Stimulated activated CD4-positive, alpha-beta T cell treated with anti-CD3 and anti-CD28 coated beads, Interleukin-12 subunit alpha, Interleukin-12 subunit beta, amount 100 ng/mL, for 4 hours (primary cell): ENCODE results near the gene MPV17L2.
A peak's percentile ranks its signal among the peaks of the same experiment; 100 is the strongest.

Source experiments
- DNase-seq: peaks from one replicate; pipeline ENCODE4 v3.0.0-alpha.2; 2020

MPV17L2 gene

DNA sequence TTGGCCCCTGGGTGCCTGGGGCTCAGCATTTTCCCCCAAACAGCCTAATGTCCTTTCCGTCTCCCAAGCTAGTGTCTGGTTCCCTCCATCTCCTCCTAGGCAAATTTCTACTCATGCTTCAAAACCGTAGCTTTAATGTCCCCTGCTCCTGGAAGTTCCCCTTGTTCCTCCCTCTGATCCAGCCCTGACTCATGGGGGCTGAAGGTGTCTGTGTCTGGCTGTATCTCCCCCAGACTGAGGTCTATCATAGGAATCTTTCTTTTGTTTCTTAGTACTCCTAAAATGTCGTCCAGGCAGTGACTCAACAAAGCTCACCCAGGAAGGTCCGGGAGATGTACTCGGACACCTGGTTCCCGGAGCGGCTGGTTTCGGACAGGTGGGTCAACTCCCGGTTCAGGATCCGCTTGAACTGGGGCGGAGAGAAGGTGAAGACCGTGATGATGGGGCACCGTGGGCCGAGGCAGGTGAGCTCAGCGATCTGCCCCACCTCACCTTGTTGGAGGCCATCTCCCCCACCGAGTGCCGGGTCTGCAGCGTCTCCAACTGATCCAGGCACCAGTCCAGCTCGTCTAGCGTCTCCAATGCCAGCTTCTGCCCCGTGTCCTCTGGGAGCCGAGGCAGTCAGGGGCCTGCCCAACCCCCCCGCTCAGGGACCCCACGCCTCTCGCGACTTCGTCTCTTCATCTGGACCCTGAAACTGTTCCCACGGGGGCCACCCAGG lies 27.1 kb downstream of the MPV17L2 start:
- no peak for DNase-seq

DNA sequence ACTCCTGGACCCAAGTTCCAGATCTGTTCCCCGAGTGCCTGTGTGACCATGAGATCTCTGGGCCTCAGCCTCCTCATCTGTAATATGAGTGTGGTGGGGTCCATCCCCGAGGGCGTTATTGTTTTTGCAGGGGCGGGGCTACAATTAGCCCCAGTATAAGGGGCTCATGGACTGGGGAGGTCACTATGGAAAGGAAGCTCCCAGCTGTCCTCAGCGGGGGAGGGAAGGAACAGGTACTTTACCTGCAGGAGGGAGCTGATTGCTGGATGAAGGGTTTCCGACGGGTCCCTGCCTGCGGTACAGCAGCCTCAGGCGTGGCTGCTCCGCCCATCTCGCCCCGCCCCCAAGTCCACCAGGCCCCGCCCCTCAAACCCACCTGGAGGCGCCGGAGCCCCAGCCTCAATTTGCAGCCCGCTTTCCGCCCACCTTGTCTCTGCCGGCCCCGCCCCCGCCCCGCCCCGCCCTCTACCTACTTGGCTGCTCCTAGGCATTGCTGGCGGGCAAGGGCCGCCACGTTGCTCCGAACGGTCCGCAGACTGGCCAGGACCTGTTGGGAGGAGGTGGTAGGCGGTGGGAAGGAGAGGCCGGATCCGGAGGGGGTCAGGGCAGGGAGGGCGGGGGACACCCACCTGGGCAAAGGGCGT lies 27.7 kb downstream of the MPV17L2 start:
- DNase-seq, result no peak

GRCh38 chr19:18221815-18222725 lies 29.1 kb downstream of the MPV17L2 start:
- DNase-seq, result no peak

GRCh38 chr19:18223860-18224524 lies 31.0 kb downstream of the MPV17L2 start:
- no peak for DNase-seq

- peak; percentile 87 for DNase-seq
Observed at GRCh38 chr19:18224525-18225354, 31.7 kb downstream of the MPV17L2 start.

- no peak for DNase-seq
Observed at GRCh38 chr19:18225355-18225701, 32.3 kb downstream of the MPV17L2 start.

GRCh38 chr19:18225702-18226468 lies 32.9 kb downstream of the MPV17L2 start, which contains the start of gene PDE4C:
TSS of gene PDE4C (minus strand) at chr19:18226438. CDS start at chr19:18226415, 23 bp downstream.
- no peak for DNase-seq

DNA sequence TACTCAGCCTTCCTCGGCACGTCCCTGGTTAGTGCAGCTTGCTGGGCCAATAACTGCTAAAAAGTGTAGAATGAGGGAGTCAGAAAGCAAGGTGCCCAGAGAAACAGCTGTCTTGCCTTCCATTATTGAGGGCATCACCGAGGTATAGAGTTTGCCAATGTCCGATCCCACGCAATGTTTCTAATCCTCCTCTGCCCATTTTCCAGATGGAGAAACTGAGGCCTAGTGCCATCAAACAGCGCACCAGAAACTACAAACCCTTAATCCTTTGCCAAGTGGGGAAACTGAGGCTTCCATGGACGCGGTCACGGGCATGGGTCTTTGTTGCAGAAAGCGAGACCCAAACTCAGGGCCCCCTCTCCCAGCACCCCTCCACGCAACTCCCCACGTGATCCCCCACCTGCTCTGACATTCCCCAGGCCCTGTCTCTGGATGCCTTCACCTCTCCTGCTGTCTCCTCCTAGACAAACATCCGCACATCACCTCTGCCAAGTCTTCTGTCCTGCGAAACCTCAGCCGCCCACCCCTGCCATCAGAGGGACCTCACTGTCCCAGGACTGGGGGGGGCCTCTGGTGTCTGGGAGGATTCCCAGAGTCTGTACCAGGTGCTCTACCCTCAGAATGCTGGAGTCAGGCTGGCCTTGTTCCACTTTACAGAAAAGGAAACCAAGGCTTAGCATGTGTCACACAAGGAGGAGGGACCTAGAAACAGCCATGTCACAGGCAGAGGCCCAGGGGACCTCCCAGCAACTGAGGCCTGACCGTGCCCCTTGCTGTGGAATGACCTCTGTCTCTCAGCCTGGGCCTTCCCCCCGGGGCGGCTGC lies 34.1 kb downstream of the MPV17L2 start:
- no peak for DNase-seq

DNA sequence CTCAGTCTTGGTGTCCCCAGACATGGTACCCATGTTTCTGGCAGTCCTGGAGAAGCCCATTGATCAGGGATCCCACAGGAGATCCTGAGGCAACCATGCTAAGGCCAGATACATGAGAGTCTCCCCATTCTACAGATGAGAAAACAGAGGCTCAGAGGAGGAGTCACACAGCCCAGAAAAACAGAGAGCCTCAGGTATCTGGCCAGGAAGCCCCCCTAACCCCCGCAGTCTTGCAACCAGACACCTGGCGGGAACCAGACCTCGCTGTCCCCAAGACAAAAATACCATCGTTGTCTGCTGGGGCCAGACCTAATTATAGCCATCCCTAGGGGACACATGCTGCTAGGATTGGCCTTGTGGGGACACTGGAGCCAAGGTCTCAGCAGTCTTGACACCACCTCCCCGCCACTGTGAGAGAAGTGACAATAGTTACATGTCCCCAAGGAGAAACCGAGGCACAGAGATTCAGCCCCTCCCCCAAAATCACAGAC lies 34.8 kb downstream of the MPV17L2 start:
- no peak for DNase-seq

DNA sequence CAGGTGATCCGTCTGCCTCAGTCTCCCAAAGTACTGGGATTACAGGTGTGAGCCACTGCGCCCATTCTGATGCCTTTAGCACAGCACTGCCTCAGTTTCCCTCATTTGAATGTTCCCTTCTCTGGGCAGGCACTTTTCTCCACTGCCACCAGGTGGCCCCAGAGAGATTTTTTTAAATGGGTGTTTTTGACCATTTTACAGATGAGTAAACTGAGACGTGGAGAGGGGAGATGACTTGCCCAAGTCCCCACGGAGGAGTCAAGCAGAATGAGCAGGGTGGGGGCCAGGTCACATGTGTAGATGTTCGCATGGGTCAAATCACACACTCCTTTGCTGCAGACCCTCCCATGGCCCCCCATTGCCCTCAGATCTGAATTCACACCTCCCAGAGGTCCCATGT lies 36.5 kb downstream of the MPV17L2 start:
- DNase-seq, result no peak

DNA sequence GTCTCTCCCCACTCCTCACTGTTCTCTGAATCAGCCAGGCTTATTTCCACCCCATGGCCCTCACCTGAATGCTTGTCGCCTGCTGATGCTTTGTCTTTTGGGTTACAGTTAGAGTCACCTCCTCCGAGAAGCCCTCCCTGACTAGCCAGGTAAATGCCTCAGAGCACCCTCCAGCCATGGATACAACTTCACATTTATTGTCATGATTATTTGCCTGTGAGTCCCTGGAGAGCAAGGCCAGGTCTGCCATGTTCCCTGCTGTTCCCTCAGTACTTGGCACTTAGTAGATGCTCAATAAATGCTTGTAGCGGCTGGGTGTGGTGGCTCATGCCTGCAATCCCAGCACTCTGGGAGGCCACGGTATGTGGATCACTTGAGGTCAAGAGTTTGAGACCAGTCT lies 36.9 kb downstream of the MPV17L2 start:
- no peak for DNase-seq

- DNase-seq, result no peak
Observed at GRCh38 chr19:18230941-18231734, 38.1 kb downstream of the MPV17L2 start.

- no peak for DNase-seq
Observed at GRCh38 chr19:18231775-18232174, 38.8 kb downstream of the MPV17L2 start.

GRCh38 chr19:18232540-18233223 lies 39.7 kb downstream of the MPV17L2 start:
- DNase-seq, result no peak

- peak; percentile 44 for DNase-seq
Observed at GRCh38 chr19:18233224-18233825, 40.3 kb downstream of the MPV17L2 start.

- no peak for DNase-seq
Observed at GRCh38 chr19:18234194-18234593, 41.2 kb downstream of the MPV17L2 start.

DNA sequence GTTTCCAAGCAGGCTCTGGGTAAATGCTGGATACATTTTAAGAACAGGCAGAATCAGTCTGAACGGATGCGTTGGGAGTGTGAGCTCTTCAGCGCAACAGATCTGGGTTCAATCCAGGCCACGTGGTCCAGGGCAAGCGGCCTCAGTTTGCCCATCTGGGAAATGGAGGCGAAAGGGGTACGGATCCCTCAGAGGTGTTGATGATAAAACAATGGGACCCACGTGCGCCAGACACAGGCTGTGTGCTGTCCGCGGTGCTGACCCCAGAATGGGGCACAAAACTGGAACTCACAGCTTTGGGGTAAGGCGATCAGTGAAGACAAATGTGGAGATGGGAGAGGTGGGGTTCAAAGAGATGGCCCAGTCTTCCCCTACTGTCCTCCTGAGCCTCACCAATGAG lies 46.3 kb downstream of the MPV17L2 start:
- DNase-seq, result no peak

DNA sequence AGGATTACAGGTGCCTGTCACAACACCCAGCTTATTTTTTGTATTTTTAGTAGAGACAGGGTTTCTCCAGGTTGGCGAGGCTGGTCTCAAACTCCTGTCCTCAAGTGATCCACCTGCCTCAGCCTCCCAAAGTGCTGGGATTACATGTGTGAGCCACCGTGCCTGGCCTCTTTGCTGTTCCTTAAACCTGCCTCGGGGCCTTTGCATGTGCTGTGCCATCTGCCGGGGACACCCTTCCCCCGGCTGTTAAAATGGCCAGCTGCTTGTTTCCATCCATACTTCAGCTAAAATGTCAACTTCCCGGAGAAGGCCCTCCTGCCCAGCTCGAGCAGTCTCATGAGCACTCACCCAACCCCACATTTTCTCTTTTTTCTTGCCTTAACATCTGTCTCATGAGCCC lies 52.3 kb downstream of the MPV17L2 start:
- DNase-seq, result no peak
